CD4-positive, alpha-beta T cell treated with Interleukin-10 for 1 hour (primary cell): ENCODE measurements around the gene PCSK6.
"Not testable (repeated sequence)": the region's sequence is repeated elsewhere in the genome, so short reads cannot be mapped to it uniquely, and the experiment has no call there.

Source experiments
- DNase-seq: peaks from one replicate; pipeline ENCODE4 v3.0.0-alpha.2; 2020

Gene PCSK6

DNA sequence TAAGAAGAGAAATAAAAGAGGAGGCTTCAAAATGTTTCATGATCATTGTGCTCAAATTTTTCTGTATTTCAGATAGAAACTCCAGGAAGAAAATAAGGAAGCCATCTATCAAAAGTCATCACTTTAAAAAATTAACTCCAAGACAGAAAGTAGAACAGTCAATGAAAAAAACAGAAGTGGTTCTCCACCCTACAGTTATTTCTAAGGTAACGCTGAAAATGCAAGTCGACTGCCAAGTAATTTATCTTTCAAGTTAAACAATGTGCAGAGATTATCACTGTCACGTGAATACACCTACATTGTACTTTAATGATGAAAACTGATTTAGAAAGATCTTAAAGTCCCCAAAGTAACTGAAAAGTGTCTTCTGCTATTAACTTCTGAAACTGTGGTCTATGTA is 115.9 kb downstream of the PCSK6 start:
- no peak for DNase-seq

DNA sequence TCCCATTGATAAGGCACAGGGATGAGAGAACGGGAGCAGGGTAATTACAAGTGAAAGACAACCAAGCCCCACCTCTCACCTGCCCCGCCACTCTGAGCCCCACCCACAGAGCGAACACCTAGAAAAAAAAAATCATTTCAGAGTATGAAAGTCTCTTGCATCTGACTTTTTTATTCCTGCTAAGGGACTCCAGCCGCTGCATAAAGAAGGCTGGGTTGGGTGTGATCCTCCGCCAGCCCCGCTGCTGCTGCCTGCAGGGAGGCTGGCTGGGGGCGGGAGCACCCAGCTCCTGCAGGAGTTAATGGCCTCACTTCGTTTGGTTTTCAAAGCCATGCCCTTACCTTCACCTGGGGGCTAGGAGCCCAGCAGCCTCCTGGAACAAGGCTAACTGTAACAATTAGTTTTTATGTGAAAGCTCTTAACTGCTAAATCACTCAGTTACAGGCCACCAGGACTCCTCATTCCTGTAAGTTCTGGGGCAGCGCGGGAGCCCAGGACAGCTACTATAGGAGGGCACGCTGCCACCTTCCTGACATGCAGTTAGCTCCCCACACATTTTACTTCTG is 116.5 kb downstream of the PCSK6 start:
- DNase-seq: no peak

DNA sequence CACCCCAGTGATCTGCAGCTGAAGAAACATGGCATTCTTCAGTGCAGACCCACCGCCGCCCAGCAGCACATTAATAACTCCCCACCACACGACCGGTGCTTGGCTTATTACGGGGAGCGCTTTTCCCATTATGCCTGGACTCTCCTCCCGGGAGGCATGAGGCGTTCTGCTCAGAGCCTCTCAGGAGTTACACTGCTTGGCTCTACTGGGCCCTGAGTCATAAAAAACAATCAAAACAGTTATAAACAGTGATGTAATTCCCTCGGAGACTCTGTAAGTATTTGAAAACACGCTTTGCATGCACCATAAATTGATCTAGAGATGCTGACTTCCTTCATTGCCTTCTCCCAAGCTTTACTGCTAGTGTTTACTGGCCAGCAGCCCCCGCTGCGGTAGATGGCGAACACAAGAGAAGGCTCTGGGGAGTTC is 117.3 kb downstream of the PCSK6 start:
- DNase-seq: no peak

DNA sequence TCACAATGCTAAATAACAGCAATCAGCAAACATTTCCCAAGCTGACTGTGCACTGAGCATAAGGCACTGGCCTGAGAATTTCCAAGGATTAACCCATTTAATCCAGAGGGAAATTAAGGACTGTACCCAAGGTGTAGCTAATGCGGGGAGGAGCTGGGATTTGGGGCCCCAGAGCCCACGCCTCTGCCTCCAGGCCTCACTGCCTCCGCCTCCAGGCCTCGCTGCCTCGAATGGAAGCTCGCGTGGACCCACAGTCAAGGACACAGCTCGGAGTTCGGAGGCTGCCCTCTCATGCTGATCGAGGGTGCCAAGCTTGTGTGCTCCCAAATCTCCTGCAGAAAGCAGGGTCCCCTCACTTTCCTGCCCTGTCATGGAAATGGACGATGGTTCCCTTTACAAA is 118.0 kb downstream of the PCSK6 start:
- no peak for DNase-seq

DNA sequence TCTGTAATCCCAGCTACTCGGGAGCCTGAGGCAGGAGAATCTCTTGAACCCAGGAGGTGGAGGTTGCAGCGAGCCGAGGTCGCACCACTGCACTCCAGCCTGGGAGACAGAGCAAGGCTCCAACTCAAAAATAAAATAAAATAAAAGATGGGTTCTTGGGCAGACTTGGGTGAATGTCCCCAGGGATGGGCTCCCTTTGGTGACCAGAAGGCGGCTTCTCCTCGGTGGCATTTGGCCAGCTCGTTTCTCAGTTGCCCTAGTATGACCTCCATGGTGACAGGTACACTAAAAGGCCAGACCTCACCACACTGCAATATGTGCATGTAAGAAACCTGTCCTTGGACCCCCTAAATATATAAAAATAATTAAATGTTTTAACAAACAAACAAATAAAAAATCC is 118.4 kb downstream of the PCSK6 start:
- no peak for DNase-seq

DNA sequence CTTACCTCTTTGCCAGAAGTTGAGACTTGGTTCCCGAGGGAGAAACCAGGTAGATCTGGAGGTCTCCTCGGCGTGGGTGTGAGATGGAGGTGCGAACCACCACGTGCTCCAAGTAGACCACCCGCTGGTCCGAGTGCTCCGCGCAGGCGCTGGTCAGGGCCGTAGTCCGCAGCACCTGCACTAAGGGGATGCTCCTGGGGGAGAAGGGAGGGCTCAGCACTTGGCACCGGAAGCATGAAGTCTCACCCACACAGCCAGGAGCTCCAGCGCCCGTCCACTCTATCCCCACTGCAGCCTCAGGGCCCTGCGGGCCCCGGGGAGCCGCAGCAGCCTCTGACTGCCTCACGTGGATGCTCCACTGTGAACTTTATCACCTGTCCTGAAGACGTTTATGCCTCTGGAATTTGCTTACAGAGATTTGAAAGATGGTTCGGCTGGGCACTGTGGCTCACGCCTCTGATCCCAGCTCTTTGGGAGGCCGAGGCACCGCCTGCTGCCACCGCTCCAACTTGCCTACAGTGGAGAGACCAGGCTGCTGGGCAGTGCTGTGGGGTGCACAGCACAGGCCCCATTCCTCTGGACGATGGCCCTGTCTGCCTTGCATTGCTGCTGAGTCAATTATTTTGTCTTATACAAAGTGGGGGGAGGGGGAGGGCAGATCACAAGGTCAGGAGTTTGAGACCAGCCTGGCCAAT is 119.0 kb downstream of the PCSK6 start:
- DNase-seq: no peak

DNA sequence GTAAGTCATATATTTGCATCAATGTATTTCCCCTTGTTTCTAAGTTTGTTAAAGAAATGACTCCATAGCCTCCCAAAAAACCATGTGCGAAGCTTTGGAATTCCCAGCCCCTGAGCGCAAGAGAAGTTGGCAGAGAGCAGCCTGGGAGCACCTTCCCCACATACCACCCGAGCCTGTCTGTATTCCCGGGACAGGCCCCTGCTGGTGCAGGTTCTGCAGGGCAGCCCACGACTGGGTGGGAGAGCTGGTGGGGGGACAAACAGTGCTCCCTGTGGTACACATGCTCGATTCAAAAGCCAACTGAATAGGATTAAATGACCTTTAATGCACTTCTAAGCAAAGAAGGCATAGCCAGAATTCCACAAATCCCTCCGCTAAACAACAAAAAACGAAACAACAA is 119.8 kb downstream of the PCSK6 start:
- DNase-seq: no peak

DNA sequence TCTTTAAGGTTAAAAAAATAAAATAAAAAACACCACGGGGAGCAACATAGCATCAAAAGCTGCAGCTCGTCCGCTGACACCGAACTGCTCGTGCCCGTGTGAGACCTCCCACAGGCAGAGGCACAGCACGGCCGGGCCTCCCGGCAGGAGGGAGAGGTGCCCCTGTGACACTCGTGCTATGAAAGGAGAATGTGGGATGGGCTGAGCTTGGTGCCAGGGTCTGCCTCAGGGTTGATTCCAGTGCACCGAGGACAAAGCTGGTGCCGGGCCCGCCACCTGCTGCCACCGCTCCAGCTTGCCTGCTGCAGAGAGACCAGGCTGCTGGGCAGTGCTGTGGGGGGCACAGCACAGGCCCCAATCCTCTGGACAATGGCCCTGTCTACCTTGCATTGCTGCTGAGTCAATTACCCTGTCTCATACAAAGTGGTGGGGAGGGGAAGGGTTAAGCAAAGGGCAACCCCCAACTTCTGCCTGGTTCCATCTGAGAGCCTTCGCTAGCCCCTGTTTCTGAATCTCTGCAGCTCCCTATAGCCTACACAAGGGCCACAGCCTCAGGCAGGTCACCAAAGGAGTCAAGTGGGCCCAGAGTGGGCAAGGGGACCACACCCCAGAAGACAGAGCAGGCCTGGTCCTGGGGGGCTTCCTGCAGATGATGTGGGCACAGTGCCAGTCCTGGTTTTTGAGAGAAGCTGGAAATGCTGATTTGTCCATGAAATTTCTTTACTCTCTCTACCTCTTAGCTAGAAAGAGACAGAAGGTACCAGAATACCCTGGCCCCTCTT is 120.5 kb downstream of the PCSK6 start:
- DNase-seq: no peak

DNA sequence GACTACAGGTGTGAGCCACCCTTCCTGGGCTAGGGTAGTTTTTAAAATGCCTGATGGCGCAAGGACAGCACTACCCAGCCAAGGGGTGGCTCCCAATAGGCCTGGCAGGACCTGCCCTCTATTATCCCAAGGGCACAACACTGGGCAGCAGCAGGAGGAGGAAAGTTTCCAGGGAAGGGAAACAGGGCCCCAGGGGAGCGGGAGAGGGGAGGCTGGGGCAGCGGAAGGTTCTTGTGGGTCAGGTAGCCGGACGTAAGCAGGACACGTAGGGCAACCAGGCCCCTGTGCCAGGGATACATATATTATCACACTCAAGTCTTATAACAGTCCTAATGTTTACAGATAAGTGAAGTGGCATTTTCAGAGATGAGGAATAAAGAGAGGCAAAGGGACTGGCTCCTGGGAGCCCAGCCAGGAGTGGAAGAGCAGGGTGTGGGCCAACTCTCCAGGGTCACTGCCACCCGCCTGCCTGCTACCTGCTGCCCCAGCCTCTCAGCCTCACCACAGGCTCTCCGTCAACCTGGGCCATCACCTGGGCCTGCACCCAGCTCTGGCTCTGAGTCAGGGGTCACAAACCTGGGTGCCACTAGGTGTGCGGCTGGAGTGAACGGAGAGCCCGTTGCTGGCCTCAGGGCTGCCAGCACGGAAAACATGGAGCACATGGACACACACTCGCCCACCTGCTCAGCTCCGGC is 121.3 kb downstream of the PCSK6 start:
- no peak for DNase-seq

DNA sequence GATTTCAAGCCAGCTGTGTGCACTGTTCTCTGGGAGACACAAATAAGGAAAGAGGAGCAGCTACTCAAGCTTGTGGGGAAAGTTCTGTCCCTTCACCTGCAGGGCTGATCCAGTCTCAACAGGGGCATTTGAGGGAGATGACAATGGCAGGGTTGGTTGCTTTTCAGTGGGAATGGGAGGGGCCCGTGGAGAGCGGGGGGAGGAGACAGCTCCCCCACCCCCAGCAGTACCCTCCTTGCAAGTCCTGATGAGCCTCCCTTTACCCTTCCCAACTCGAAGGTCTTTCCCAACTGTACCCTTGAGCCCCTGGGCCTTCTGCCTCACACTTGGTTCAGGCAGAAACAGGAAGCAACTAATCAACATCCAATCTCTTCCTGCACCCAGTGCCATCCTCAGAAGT is 122.7 kb downstream of the PCSK6 start:
- DNase-seq: no peak

DNA sequence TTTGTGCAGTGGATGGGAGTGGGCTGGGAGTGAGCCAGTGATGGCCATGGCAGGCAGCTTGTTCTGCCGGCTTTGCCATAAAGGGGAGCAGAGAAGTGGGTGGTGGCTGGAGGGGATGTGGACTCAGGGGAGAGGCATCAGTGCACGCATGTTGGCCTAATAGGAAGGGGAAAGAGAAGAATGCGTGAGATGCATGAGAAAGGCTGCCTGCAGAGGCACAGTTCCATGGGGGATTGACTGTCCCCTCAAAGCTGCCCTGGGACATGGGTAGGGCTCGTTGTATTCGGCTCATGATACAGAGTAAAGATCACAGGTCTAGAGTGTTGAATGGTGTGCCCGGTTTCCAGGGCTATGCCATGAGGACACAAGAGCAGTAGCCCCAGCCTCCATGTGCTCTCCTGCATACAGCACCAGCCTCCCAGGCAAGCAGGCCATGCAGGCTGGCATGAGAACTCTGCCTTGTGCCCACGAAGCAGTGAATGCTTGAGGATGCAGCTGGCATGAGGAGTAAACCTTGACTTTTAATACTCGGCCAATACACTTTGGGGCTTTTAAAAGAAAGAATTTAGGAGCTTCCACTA is 126.4 kb downstream of the PCSK6 start:
- DNase-seq: no peak

DNA sequence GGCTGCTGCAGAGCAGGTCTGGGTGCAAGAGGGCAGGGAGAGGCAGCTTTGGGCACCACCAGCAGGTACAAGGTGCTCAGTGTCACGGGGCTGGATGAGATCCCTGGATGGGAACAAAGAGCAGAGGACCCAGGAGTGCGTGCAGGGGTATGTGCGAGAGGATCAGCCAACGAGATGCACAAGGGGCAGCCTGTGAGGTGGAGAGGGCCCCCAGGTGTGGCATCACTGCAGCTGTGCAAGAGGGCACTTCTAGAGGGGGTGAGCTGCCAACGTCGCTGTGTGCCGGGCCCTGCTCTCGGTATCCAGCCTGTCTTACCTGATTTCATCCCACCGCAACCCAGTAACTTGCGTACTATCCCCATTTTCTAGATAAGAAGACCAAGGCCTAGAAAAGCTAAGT is 127.1 kb downstream of the PCSK6 start:
- DNase-seq: no peak

DNA sequence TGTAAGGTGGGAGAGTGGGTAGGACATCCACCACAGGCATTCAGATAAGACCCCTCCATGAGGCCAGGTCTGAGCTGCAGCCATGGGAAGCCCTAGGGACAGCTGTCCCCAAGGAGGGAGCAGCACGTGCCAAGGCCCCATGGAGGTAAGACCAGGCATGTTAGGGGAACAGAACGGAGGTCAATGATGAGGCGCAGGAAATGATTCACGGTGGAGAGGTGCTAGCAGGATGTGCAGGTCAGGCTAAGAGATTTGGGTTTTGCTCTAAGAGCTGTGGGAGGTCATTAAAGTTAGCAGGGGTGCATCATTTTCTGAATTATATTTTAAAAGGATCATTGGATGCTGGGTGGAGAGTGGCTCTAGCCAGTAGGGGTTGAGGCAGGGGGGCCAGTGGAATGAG is 128.1 kb downstream of the PCSK6 start:
- no peak for DNase-seq

DNA sequence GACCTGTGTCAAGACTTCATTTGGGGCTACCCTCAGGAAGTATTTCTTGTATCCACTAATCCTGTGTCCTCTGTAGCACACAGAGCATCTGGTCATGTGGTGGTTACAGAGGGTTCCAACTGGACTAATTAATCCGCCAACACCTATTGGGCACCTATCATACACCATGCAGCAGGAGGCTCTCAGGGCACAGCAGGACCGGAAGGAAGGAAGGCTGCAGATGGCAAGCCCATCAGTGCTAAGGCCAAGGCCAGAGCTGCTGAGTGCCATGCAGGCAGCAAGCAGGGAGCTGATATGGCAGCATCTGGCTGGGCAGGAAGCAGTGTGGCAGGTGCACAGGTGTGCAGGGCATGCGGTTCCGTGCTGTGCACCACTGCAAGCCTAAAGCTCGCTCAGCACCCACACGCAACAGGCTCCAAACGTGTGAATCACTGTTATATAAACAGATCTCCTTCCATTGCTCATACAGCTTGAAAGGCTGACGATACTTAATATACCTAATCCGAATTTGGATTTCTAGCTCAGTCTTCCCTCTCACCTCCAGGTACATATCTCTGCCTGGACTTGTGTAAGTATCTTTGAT is 130.1 kb downstream of the PCSK6 start:
- DNase-seq: no peak

DNA sequence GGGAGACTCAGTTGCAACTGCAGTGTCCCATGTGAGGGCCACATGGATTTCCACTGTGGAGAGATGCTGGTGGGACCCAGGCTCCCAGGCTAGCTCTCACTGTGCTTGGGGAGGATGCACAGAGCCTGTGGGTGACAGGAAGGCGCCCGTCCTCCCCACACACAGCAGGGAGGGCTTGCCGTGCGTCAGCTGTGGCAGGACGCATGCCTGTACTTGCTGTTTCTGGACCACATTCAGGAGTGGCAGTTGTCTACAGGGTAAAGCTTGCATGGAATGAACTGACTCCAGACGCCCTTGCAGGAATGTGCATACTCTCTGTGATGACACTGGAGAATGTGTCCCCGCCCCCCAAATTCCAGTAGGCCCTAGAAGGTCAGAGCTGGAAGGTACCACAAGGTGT is 130.6 kb downstream of the PCSK6 start:
- DNase-seq: no peak

DNA sequence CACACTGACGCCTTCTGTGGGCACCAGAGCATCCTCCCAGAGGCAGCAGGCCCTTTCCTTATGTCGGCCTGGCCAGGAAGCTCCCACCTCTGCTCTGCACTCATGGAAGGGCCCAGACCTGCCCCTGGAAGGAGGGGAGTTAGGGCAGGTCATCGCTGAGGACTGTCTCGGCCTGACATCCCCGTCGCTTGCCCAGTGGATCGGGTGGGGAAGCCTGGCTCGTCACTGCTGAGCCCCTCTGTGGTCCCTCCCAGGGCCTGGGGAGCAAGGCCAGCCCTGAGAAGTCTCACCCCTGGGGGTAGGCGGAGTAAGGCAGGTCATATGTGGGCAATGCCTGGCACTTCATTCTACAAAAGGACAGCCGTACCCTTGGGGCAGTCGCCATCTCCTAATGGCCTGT is 131.6 kb downstream of the PCSK6 start:
- DNase-seq: no peak

DNA sequence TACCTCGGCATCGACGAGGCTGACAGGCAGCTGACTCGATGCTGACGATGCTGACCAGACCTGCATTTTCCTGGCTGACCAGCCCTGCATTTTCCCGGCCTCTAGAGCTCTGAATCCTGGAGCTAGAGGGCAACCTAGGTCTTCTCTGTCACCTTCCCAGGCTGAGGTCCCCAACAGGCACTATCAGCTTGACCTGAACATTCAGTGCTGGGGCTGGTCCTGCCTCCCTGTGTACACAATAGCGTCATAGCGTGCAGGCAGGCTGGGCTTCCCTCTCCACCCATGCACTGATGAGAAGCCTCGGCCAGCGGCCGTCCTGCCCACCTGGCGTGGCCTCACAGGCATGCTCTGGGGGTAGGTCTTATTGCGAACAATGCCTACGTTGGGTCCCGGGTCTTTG is 132.2 kb downstream of the PCSK6 start:
- DNase-seq: no peak

DNA sequence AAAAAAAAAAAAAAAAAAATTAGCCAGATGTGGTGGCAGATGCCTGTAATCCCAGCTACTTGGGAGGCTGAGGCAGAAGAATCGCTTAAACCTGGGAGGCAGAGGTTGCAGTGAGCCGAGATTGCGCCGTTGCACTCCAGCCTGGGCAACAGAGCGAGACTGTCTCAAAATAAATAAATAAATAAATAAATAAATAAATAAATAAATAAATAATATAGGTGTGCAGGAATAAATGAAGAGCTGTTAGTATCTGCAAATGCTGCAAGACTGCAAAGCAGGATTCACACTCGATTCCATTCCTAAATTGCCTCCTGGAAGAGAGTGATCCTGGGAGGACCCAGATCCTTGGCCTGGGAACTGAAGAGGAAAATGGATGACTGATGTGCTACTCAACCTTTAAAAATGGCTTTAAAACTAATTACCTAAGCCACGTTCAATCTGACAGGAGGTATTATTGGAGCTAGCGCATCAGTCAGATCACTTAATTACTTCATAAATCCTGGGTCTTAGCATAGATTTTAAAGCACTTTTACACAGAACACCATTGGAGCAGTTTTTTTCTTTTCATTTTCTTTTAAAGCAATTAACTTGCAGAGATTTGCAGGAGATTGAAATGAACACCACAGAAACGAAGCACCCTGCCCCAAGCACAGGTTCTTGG is 132.9 kb downstream of the PCSK6 start:
- DNase-seq: not testable (repeated sequence)

DNA sequence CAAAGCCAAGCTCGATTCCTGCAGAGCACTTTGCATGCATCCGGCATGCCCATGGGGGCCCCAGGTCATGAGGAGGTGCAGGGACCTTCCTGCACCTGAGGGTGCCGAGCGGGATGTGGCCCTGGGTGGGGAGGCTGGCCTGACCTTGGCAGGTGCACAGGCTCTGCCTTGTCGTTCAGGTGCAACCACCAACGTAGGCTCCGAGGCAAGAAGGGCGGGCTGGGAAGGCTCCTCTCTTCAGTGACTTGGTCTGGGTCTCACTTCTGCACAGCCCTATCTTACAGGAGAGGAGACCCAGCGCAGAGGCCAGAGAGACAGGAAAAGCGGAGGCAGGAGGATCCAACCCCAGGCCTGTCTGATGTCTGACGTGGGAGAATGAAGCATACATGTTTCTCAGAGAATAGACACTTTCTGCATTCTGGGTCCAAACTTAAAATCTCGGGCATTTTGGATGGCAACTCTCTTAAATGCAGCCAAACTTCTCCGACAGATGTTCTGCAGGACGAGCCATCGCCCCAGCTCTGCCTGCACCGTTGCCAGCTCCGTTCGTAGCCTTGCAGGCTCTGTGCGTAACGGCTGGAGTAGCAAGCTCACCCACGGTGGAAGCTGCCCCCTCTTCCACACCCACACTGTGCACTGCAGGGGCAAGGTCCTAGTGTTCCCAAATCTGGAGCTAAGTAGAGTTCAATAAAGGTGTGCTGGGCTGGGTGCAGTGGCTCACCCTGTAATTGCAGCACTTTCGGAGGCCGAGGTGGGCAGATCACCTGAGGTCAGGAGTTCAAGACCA is 133.6 kb downstream of the PCSK6 start:
- DNase-seq: no peak

DNA sequence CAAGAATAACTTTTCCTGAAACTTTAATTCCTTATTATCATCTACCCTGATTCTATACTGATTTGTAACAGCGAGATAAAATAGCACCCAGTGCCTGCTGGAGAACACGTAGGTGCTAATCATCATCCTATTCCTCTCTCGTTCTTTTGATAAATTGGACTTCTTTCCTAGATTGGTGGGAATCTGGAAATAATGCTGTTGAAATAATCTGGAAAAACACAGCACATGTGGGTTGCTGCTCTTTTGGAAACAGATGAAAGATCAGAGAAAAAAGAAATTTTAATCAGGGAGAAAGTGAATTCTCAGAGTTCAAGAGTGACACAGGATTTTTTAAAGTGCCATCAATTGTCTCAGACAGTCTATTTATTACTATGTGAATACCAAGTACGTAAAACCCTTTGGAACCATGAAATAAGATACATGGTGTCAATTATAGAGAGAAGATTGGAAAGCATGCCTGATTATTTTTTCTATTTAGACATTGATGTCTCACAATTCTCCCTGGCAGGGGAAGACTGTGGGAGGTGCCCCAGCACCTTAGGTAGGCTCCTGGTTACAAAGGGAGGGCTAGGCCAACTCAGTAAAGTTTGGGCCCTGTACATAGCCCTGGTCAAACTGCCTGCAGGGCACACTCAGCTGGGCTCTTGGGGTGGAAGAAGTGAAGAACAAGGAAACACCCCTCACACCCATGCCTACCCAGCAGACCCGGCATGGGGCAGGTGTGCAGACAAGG is 134.4 kb downstream of the PCSK6 start:
- no peak for DNase-seq

DNA sequence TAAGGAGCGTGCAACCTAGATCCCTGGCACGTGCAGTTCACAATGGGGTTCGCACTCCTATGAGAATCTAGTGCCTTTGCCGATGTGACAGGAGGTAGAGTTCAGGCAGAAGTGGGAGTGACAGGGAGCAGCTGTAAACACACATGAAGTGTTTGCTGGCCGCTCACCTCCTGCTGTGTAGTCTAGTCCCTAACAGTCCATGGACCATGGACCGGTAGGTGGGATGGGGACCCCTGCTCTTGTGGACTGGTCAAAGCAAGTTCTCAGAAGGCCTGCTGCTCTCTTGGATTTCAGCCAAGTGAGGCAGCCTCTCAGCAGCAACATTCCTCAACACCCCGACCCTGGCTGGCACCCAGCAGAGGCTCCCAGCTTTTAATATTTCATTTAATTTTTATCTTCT is 136.3 kb downstream of the PCSK6 start:
- no peak for DNase-seq
